Panc1 (cell line): ENCODE measurements around the gene CDK11B. TPM values are rescaled to one million over a fixed set of nuclear protein-coding genes. Genes with fewer than 3 reads are reported as not detected.

Source experiments
- ATAC-seq: fragments of 200-7000 bp; cut with Tn5 transposase; 2 replicates; pipeline ENCODE4 v1.9.1; 2020; ENCODE audit warnings: mild to moderate bottlenecking, moderate library complexity
- BruUV-seq: library from RNA; stranded (reverse); fragments of 400-500 nt; replicated peaks from 2 replicates; lab custom pipeline; 2021; lab: Mats Ljungman, UMichigan
- CTCF ChIA-PET: fragments of 300-600 bp; sonication (Branson Sonifier 250); formaldehyde crosslinking; loops from one replicate; lab custom pipeline; 2022; ENCODE audit warnings: antibody characterized with exemption; lab: Charles Lee
- POLR2A ChIA-PET: fragments of 300-600 bp; sonication (Branson Sonifier 250); formaldehyde crosslinking; loops from one replicate; lab custom pipeline; 2022; ENCODE audit warnings: antibody characterized with exemption; lab: Charles Lee
- DNase-seq: peaks from one replicate; pipeline ENCODE4 v3.0.0-alpha.2; 2010; ENCODE audit warnings: low read depth, low spot score
- H3K27ac ChIP-seq: 2 replicates; pipeline ENCODE4 v1.5.1; 2011; ENCODE audit warnings: mild to moderate bottlenecking, low read length, inconsistent platforms
- H3K27me3 ChIP-seq: fragments of 200-500 bp; sonication (Bioruptor generic); 2 replicates; pipeline ENCODE4 v1.6.0; 2014; ENCODE audit warnings: low read length, inconsistent platforms; ENCODE audit not compliant: control insufficient read depth, insufficient read depth
- H3K36me3 ChIP-seq: fragments of 200-500 bp; sonication (Bioruptor generic); 2 replicates; pipeline ENCODE4 v1.5.1; 2014; ENCODE audit warnings: inconsistent platforms, mild to moderate bottlenecking, low read length, moderate library complexity; ENCODE audit not compliant: control insufficient read depth, insufficient read depth
- H3K4me1 ChIP-seq: 2 replicates; pipeline ENCODE4 v1.5.1; 2011; ENCODE audit warnings: inconsistent platforms, mild to moderate bottlenecking, low read length, moderate library complexity; ENCODE audit not compliant: control insufficient read depth, insufficient read depth
- H3K4me3 ChIP-seq, 2 experiments: 2 replicates each; pipeline ENCODE4 v1.5.1; 2011 to 2012; ENCODE audit warnings: low read depth in 2 of 2, low read length in 2 of 2, mild to moderate bottlenecking in 2 of 2, inconsistent platforms in 1 of 2, moderate library complexity in 1 of 2
- H3K9me3 ChIP-seq: fragments of 200-500 bp; sonication (Bioruptor generic); 2 replicates; pipeline ENCODE4 v1.5.1; 2014; ENCODE audit warnings: low read depth, mild to moderate bottlenecking, inconsistent platforms, low read length, moderate library complexity; ENCODE audit not compliant: control insufficient read depth, insufficient read depth
- POLR2AphosphoS5 ChIP-seq: IDR thresholded peaks from 2 replicates; pipeline ENCODE4 v1.6.1; 2012; ENCODE audit warnings: mild to moderate bottlenecking, low read depth, low read length, moderate library complexity
- SIN3A ChIP-seq: IDR thresholded peaks from 2 replicates; pipeline ENCODE4 v1.6.1; 2012; ENCODE audit warnings: low read depth, mild to moderate bottlenecking, low read length, moderate library complexity, borderline replicate concordance; ENCODE audit not compliant: insufficient read depth
- TCF7L2 ChIP-seq: IDR thresholded peaks from 2 replicates; pipeline ENCODE4 v1.6.1; 2011; ENCODE audit warnings: mild to moderate bottlenecking, low read depth, low read length, inconsistent platforms
- in situ Hi-C: cut with HindIII; loops from 2 replicates; pipeline ENCODE4 v1.10.0; 2016; ENCODE audit warnings: low sequenced_read_pairs, low pct_unique_long_range_greater_than_20kb
- intact Hi-C: fragments of 100-400 bp; cut with micrococcal nuclease; formaldehyde crosslinking; loops from one replicate; pipeline ENCODE4 v1.10.0; 2022; ENCODE audit not compliant: unreplicated experiment
- total RNA-seq: library from RNA; stranded (reverse); gene quantifications from one replicate; pipeline ENCODE4 v1.2.1, GENCODE V29; 2021; ENCODE audit not compliant: unreplicated experiment
- TF ChIP-seq, protein P1 (sequence below), 2 experiments: IDR thresholded peaks; 2 replicates each; pipeline ENCODE4 v1.6.1; 2011 to 2012; ENCODE audit warnings: low read depth in 2 of 2, control low read depth in 1 of 2, low read length in 1 of 2, mild to moderate bottlenecking in 1 of 2, moderate library complexity in 1 of 2; ENCODE audit not compliant: insufficient read depth in 1 of 2
- TF ChIP-seq, protein P2 (sequence below): fragments of 450-650 bp; IDR thresholded peaks from 2 replicates; pipeline ENCODE4 v1.5.1; 2017; ENCODE audit warnings: mild to moderate bottlenecking

Gene CDK11B
- total RNA-seq, 1 experiment from 2014 or later: 36.5 TPM

DNA sequence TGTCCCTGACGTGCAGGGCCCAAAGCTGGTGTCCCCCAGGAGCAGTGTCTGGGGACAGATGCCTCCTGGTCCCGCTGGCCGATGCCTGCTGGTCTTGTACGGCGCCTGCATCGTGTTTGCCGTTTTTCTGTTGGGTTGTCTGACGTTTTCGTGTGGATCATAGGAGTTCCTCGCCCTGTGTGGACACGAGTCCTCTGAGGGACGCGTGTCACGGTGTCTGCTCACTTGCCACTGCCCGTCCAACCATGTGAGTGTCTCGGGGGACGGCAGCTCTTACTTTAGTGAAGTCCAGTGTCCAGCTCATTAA lies 36.1 kb downstream of the CDK11B start:
- ATAC-seq (no peak), DNase-seq (no peak)
- Histone ChIP-seq H3K9me3 (no peaks in the 10 kb centered on the region), H3K27ac (no peak overlapping the region), H3K4me3 (no peak overlapping the region), H3K36me3 (no peaks in the 10 kb centered on the region), H3K27me3 (no peaks in the 10 kb centered on the region), H3K4me1 (no peaks in the 10 kb centered on the region)
- CTCF ChIA-PET: no interaction called here
- POLR2A ChIA-PET: no interaction called here
- TF ChIP-seq SIN3A: no peak
- TF ChIP-seq, protein P1, sequence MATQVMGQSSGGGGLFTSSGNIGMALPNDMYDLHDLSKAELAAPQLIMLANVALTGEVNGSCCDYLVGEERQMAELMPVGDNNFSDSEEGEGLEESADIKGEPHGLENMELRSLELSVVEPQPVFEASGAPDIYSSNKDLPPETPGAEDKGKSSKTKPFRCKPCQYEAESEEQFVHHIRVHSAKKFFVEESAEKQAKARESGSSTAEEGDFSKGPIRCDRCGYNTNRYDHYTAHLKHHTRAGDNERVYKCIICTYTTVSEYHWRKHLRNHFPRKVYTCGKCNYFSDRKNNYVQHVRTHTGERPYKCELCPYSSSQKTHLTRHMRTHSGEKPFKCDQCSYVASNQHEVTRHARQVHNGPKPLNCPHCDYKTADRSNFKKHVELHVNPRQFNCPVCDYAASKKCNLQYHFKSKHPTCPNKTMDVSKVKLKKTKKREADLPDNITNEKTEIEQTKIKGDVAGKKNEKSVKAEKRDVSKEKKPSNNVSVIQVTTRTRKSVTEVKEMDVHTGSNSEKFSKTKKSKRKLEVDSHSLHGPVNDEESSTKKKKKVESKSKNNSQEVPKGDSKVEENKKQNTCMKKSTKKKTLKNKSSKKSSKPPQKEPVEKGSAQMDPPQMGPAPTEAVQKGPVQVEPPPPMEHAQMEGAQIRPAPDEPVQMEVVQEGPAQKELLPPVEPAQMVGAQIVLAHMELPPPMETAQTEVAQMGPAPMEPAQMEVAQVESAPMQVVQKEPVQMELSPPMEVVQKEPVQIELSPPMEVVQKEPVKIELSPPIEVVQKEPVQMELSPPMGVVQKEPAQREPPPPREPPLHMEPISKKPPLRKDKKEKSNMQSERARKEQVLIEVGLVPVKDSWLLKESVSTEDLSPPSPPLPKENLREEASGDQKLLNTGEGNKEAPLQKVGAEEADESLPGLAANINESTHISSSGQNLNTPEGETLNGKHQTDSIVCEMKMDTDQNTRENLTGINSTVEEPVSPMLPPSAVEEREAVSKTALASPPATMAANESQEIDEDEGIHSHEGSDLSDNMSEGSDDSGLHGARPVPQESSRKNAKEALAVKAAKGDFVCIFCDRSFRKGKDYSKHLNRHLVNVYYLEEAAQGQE (IDR thresholded peaks at IDR 0.05; ENCODE audit: insufficient read depth in 1 of 2, low read depth in 2 of 2, low read length in 1 of 2): no peak
- no peak for TF ChIP-seq POLR2AphosphoS5
- no peak for TF ChIP-seq TCF7L2
- in situ Hi-C loops: no loop called here
- no TSS peak for BruUV-seq
- intact Hi-C loops: no loop called here

DNA sequence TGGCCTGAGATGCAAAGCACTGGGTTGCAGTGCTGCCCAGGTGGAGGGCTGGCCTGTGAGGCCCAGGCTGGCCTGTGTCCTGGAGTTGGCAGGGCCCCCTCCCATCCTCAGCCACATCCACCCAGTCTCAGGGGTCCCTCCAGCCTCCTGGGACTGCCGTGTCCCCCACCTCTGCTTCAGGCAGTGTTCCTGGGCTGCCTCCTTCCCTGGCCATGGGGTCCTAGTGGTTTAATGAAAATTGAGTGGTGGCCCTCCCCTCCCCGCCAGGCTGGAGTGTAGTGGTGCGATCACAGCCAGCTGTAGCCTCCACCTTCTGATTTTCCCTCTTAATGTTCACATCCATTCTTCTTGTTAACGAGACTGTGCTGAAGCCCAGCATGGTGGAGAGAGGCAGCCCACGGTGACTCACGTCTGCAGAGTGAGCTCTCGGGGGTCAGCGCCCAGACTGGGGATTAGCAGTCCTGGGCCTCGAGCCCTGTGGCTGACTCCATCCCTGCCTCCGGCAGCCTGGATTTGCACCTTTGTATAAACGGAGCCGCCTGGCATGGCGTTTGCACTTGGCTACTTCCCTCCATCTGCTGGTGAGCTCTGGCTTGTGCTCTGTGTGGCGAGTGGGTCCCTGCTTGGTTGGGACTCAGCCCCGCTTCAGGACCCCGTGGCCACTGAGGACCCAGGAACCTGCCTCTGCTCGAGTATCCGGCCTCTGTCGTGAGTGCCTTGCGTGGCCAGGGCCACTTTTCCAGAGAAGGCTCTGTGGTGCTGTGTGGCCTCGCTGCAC lies 36.6 kb downstream of the CDK11B start:
- CTCF ChIA-PET: no interaction called here
- POLR2A ChIA-PET: no interaction called here
- in situ Hi-C loops: no loop called here

More for the DNA sequence above, 36.6 kb downstream of the CDK11B start:
- Histone ChIP-seq H3K4me1 (0 out of 2 replicates have a peak, but pooled peaks cover 2% of the 10 kb centered on the region), H3K27me3 (no peaks in the 10 kb centered on the region), H3K27ac (no peak overlapping the region), H3K9me3 (no peaks in the 10 kb centered on the region), H3K36me3 (no peaks in the 10 kb centered on the region), H3K4me3 (no peak overlapping the region)
- DNase-seq (no peak), ATAC-seq (no peak)
- intact Hi-C loops: no loop called here
- no TSS peak for BruUV-seq
- TF ChIP-seq, protein P1 (IDR thresholded peaks at IDR 0.05; ENCODE audit: insufficient read depth in 1 of 2, low read depth in 2 of 2, low read length in 1 of 2): no peak
- TF ChIP-seq SIN3A (no peak), POLR2AphosphoS5 (no peak), TCF7L2 (no peak)
- TF ChIP-seq, protein P2, sequence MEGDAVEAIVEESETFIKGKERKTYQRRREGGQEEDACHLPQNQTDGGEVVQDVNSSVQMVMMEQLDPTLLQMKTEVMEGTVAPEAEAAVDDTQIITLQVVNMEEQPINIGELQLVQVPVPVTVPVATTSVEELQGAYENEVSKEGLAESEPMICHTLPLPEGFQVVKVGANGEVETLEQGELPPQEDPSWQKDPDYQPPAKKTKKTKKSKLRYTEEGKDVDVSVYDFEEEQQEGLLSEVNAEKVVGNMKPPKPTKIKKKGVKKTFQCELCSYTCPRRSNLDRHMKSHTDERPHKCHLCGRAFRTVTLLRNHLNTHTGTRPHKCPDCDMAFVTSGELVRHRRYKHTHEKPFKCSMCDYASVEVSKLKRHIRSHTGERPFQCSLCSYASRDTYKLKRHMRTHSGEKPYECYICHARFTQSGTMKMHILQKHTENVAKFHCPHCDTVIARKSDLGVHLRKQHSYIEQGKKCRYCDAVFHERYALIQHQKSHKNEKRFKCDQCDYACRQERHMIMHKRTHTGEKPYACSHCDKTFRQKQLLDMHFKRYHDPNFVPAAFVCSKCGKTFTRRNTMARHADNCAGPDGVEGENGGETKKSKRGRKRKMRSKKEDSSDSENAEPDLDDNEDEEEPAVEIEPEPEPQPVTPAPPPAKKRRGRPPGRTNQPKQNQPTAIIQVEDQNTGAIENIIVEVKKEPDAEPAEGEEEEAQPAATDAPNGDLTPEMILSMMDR: no peak
